Measurements from ENCODE around the gene COL2A1.

- no peak for TF ChIP-seq CTCF (IDR thresholded peaks at IDR 0.05)
- TF ChIP-seq POLR2AphosphoS5 (IDR thresholded peaks at IDR 0.05) = no peak
- TF ChIP-seq POLR2A (IDR thresholded peaks at IDR 0.05) = no peak
These were observed 27.1 kb downstream of the COL2A1 start for GRCh38 chr12:47977046-47977771.
